ENCODE data around the gene LRPPRC.
"Not testable (repeated sequence)": the region's sequence is repeated elsewhere in the genome, so short reads cannot be mapped to it uniquely, and the experiment has no call there.

The LRPPRC gene

GRCh38 chr2:43995733-43996533 is at the start of gene LRPPRC:
TSS of gene LRPPRC (minus strand) at chr2:43995989. CDS start at chr2:43995947, 42 bp downstream.
- H3K27me3 Mint-ChIP-seq: no peaks in the 10 kb centered on the region
- H3K36me3 Mint-ChIP-seq (ENCODE audit: low read depth): peaks cover 44% of the 10 kb centered on the region
- peaks cover 46% of the 10 kb centered on the region for H3K4me1 Mint-ChIP-seq (ENCODE audit: low read depth)
- no peaks in the 10 kb centered on the region for H3K9me3 Mint-ChIP-seq
- H3K27ac Mint-ChIP-seq: peak within 1 kb of the TSS; percentile 99
- H3K4me3 Mint-ChIP-seq: peak within 1 kb of the TSS; percentile 97

- Mint-ChIP-seq H3K36me3 (ENCODE audit: low read depth) (no peaks in the 10 kb centered on the region), H3K4me3 (no peak overlapping the region), H3K27ac (no peak overlapping the region), H3K4me1 (ENCODE audit: low read depth) (no peaks in the 10 kb centered on the region), H3K27me3 (peaks cover 3% of the 10 kb centered on the region), H3K9me3 (no peaks in the 10 kb centered on the region)
Measured at GRCh38 chr2:44045061-44045460, 49.3 kb upstream of the LRPPRC start.

DNA sequence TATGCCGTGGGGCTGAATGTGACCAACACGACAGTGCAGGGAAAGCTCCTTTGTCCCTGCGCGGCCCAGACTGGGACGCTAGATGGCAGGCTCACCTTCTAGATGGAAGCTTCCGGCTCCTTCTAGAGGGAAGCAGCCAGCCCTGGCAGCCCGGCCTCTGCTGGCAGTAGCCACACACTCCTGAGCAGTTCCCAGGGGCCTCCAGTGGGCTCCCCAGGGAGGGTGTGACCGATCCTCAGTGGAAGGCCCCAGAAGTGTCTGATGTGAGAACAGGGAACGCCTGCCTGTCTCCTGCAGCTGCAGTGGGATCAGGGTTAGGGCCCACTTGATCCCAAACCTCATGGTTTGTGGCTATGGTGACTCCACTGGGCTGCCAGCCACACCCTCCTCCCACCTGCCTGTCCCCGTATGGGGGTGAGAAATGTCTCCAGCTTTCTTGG is 48.5 kb upstream of the LRPPRC start:
- H3K36me3 Mint-ChIP-seq (ENCODE audit: low read depth): no peaks in the 10 kb centered on the region
- H3K27me3 Mint-ChIP-seq: peaks cover 3% of the 10 kb centered on the region
- H3K4me3 Mint-ChIP-seq: no peak overlapping the region
- no peaks in the 10 kb centered on the region for H3K9me3 Mint-ChIP-seq
- H3K27ac Mint-ChIP-seq: no peak overlapping the region
- H3K4me1 Mint-ChIP-seq (ENCODE audit: low read depth): no peaks in the 10 kb centered on the region

DNA sequence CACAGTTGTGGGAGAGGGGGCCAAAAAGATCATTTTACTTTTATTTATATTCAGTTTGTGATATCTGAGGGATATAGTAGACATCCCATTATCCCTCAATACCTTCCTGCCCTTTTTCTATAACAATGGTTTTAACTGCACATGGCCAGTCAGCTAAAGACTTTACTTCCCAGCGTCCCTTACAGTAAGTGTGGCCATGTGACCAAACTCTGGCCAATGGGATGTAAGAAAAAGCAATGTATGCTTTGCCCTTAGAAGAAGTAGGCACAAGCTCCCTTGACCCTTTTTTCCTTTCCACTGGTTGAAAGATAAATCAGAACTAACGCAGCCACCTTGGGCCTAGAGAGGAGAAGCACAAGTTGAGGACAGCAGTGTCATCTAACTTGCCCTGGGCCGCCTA is 44.6 kb upstream of the LRPPRC start:
- H3K9me3 Mint-ChIP-seq: no peaks in the 10 kb centered on the region
- no peaks in the 10 kb centered on the region for H3K36me3 Mint-ChIP-seq (ENCODE audit: low read depth)
- no peaks in the 10 kb centered on the region for H3K4me1 Mint-ChIP-seq (ENCODE audit: low read depth)
- H3K27ac Mint-ChIP-seq: no peak overlapping the region
- H3K4me3 Mint-ChIP-seq: no peak overlapping the region
- no peaks in the 10 kb centered on the region for H3K27me3 Mint-ChIP-seq

DNA sequence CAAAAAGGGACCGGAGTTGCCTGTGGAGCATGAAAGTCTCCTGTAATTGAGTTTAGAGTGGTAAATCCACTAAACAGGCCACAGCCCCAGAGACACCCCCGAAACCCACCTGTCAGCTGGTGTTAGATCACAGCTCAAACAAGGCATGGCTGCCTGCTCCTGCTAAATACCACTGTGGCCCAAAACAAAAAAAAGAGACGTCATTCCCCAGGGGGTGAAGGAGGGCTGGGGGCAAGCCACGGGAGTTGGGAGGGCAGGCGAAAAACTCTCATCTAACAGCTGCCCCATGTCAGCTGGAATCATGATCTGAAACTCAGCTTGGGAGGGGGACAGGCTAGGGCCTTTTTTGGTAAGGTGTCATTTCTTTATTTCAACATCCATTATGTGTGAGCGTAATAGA is 42.5 kb upstream of the LRPPRC start:
- Mint-ChIP-seq H3K36me3 (ENCODE audit: low read depth) (no peaks in the 10 kb centered on the region), H3K4me1 (ENCODE audit: low read depth) (no peaks in the 10 kb centered on the region), H3K9me3 (no peaks in the 10 kb centered on the region), H3K27me3 (no peaks in the 10 kb centered on the region), H3K27ac (no peak overlapping the region), H3K4me3 (no peak overlapping the region)

DNA sequence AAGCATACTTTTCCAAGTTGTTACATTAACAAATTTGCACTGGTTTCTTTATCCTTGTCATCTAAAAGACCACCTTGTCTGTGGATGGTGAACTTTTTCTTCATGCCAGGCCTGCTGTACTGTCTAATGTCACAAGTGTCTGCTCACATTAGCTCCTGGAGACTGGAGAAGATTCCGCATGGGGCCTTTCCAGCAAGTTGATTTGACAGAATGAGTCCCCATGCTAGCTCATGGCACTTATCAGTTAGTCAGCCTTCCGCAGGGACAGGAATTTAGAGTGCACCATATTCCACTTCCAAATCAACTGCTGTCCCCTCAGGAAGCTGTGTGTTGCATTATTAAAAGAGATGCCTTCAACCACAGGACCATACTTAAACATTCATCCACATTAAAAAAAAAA is 41.4 kb upstream of the LRPPRC start:
- Mint-ChIP-seq H3K4me1 (ENCODE audit: low read depth) (no peaks in the 10 kb centered on the region), H3K27ac (no peak overlapping the region), H3K4me3 (no peak overlapping the region), H3K27me3 (no peaks in the 10 kb centered on the region), H3K36me3 (ENCODE audit: low read depth) (no peaks in the 10 kb centered on the region), H3K9me3 (no peaks in the 10 kb centered on the region)

GRCh38 chr2:44033947-44034346 is 38.2 kb upstream of the LRPPRC start:
- H3K27ac Mint-ChIP-seq: no peak overlapping the region
- no peak overlapping the region for H3K4me3 Mint-ChIP-seq
- H3K9me3 Mint-ChIP-seq: no peaks in the 10 kb centered on the region
- peaks cover 9% of the 10 kb centered on the region for H3K27me3 Mint-ChIP-seq
- H3K4me1 Mint-ChIP-seq (ENCODE audit: low read depth): no peaks in the 10 kb centered on the region
- H3K36me3 Mint-ChIP-seq (ENCODE audit: low read depth): no peaks in the 10 kb centered on the region

- not testable (repeated sequence) for H3K9me3 Mint-ChIP-seq; H3K36me3 Mint-ChIP-seq (ENCODE audit: low read depth); H3K4me3 Mint-ChIP-seq; H3K27ac Mint-ChIP-seq; H3K4me1 Mint-ChIP-seq (ENCODE audit: low read depth)
- peaks cover 20% of the 10 kb centered on the region for H3K27me3 Mint-ChIP-seq
Measured at GRCh38 chr2:44027076-44027475, 31.3 kb upstream of the LRPPRC start.

DNA sequence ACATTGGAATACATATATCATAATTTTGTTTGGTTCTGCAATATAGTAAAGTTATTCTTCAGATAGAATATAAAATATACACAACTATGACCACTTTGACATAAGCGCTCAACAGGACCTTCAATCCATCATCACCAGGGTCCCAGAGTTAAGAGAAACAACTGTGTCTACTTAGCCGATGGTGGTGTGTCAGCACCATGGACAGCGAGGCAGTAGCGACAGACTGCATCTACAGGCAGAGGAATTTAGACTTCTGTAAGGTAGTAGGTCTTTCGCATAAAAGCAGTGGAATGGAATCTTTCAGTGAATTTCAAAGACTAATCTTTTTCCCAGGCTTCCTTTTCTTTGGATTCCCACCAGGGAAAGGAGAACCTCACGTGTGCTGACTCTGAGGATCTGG is 20.5 kb upstream of the LRPPRC start:
- no peaks in the 10 kb centered on the region for H3K4me1 Mint-ChIP-seq (ENCODE audit: low read depth)
- H3K9me3 Mint-ChIP-seq: no peaks in the 10 kb centered on the region
- no peak overlapping the region for H3K27ac Mint-ChIP-seq
- no peak overlapping the region for H3K4me3 Mint-ChIP-seq
- H3K27me3 Mint-ChIP-seq: peaks cover 18% of the 10 kb centered on the region
- no peaks in the 10 kb centered on the region for H3K36me3 Mint-ChIP-seq (ENCODE audit: low read depth)

- H3K36me3 Mint-ChIP-seq (ENCODE audit: low read depth): no peaks in the 10 kb centered on the region
- H3K27me3 Mint-ChIP-seq: peaks cover 18% of the 10 kb centered on the region
- H3K4me1 Mint-ChIP-seq (ENCODE audit: low read depth): no peaks in the 10 kb centered on the region
- H3K4me3 Mint-ChIP-seq: no peak overlapping the region
- H3K27ac Mint-ChIP-seq: no peak overlapping the region
- no peaks in the 10 kb centered on the region for H3K9me3 Mint-ChIP-seq
Measured at GRCh38 chr2:44015239-44015638, 19.4 kb upstream of the LRPPRC start.

DNA sequence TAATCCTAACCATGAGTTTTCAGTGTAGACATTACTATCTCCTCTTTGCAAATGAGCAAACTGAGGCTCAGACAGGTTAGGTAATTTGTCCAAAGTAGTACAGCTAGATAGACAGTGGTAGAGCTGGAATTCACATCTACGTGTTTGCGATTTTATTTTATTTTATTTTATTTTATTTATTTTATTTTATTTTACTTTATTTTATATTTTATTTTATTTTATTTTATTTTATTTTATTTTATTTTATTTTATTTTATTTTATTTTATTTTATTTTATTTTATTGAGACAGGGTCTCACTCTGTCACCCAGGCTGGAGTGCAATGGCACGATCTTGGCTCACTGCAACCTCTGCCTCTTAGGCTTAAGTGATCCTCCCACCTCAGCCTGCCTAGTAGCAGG is 17.4 kb upstream of the LRPPRC start:
- not testable (repeated sequence) for H3K27ac Mint-ChIP-seq; H3K9me3 Mint-ChIP-seq; H3K4me1 Mint-ChIP-seq (ENCODE audit: low read depth); H3K4me3 Mint-ChIP-seq; H3K36me3 Mint-ChIP-seq (ENCODE audit: low read depth)
- H3K27me3 Mint-ChIP-seq: peaks cover 18% of the 10 kb centered on the region

GRCh38 chr2:44010266-44010665 is 14.5 kb upstream of the LRPPRC start:
- Mint-ChIP-seq H3K27ac (no peak overlapping the region), H3K4me1 (ENCODE audit: low read depth) (peaks cover 8% of the 10 kb centered on the region), H3K9me3 (no peaks in the 10 kb centered on the region), H3K27me3 (peaks cover 16% of the 10 kb centered on the region), H3K4me3 (no peak overlapping the region), H3K36me3 (ENCODE audit: low read depth) (no peaks in the 10 kb centered on the region)

GRCh38 chr2:44009136-44009735 is 13.4 kb upstream of the LRPPRC start:
- H3K9me3 Mint-ChIP-seq: no peaks in the 10 kb centered on the region
- H3K36me3 Mint-ChIP-seq (ENCODE audit: low read depth): no peaks in the 10 kb centered on the region
- H3K4me3 Mint-ChIP-seq: no peak overlapping the region
- H3K27me3 Mint-ChIP-seq: peaks cover 12% of the 10 kb centered on the region
- no peak overlapping the region for H3K27ac Mint-ChIP-seq
- peaks cover 17% of the 10 kb centered on the region for H3K4me1 Mint-ChIP-seq (ENCODE audit: low read depth)

DNA sequence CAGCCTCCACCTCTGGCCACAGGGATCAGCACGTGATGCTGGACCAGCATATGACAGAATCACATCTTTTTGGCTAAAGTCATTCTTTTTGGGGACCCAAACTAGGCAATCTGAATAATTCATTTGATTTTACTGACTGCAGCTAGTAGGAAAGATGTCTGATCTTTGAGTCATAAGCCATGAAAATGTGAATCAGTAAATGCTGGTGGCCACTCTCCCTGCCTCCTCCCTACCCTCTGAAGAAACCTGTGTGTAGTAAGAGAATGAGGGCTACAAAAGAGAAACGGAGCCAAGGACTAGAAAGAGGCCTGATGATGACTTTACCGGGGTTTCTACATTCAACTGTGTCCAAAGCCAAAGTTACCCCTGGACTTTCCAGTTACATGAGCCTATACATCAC is 10.1 kb upstream of the LRPPRC start:
- H3K4me1 Mint-ChIP-seq (ENCODE audit: low read depth): peaks cover 17% of the 10 kb centered on the region
- no peaks in the 10 kb centered on the region for H3K9me3 Mint-ChIP-seq
- H3K27me3 Mint-ChIP-seq: peaks cover 4% of the 10 kb centered on the region
- H3K4me3 Mint-ChIP-seq: no peak overlapping the region
- H3K27ac Mint-ChIP-seq: peak overlapping the region; percentile 8
- H3K36me3 Mint-ChIP-seq (ENCODE audit: low read depth): no peaks in the 10 kb centered on the region

DNA sequence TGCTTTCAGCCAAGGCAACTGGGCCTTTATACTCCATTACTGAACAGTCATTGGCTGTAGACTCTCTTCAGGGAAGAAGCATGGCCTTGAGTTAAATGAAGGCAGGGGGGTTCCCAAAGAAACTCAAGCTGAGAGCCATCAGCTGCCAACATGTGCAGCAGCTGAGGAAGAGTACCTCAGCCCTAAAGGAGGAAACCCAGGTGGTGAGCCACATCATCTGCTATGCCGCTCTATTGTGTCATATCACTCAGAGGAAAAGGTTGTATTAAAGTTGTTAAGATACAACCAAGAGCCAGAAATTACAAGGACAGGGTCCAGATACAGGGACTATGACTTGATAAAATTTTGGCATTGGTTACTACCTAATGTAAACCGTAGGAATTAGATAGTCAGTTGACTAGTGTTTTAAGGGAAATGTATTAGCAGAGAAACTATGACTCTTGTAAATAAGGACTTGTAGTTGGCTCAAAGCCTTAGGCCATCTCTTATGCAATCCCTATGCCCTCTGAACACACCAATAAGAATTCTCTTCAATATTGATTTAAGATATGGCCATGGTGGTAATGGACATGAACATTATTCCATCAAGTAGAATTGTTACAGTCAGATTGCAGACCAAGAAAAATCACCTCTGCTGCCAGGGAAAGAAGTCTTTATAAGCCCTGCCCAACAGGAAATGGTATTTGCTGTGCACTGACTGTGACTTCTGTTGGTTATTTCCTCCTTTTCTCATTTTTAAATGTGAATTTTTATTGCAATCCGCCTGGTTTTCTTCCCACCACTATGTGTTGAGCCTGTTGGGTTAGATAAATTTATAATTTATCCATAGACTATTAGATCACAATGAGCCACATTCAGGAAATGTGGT is 9.2 kb upstream of the LRPPRC start:
- peak overlapping the region; percentile 8 for H3K27ac Mint-ChIP-seq
- no peaks in the 10 kb centered on the region for H3K9me3 Mint-ChIP-seq
- peaks cover 17% of the 10 kb centered on the region for H3K4me1 Mint-ChIP-seq (ENCODE audit: low read depth)
- no peaks in the 10 kb centered on the region for H3K36me3 Mint-ChIP-seq (ENCODE audit: low read depth)
- no peak overlapping the region for H3K4me3 Mint-ChIP-seq
- H3K27me3 Mint-ChIP-seq: peaks cover 4% of the 10 kb centered on the region
